DOHH2 (cell line): ENCODE results near the gene SAMD1.

Experiments
- EZH2phosphoT487 ChIP-seq: fragments of 200-600 bp; sonication (generic); IDR thresholded peaks from 2 replicates; pipeline ENCODE4 v1.6.1; 2017; ENCODE audit warnings: borderline replicate concordance, mild to moderate bottlenecking, antibody characterized with exemption, low read length, moderate library complexity, mixed read lengths
- TF ChIP-seq, protein P1 (sequence below): fragments of 200-600 bp; sonication (generic); IDR thresholded peaks from one replicate; pipeline ENCODE4 v1.5.1; 2014; ENCODE audit warnings: antibody characterized with exemption, mild to moderate bottlenecking, low read depth, low read length; ENCODE audit not compliant: poor library complexity, severe bottlenecking

DNA sequence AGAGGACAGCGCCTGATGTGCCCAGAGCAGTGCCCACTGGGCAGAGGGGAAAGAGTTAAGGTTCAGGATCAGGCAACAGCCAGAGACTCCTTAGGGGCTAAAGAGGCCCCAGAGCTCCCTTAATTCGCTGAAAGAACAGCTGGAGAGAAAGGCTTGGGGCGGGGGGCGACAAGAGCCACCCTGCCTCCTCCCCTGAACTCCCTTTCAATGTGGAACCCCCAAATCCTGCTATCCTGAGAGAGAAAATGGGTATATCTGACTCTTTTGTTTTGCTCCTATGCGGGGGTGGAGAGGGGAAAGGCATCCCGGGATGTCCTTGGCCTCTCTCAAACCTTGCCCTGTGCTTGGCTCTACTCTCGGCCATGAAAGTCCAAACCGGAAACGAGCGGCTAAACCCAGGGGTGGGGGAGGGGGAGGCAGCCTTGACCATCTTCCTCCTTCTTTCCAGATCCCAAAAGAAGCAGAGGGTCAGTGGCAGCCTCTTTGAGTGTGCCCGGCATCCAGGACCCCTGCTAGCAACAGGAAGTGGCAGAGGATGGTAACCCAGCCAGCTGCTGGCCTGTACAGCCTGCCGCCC, 22.3 kb upstream of the SAMD1 start:
- TF ChIP-seq, protein P1, sequence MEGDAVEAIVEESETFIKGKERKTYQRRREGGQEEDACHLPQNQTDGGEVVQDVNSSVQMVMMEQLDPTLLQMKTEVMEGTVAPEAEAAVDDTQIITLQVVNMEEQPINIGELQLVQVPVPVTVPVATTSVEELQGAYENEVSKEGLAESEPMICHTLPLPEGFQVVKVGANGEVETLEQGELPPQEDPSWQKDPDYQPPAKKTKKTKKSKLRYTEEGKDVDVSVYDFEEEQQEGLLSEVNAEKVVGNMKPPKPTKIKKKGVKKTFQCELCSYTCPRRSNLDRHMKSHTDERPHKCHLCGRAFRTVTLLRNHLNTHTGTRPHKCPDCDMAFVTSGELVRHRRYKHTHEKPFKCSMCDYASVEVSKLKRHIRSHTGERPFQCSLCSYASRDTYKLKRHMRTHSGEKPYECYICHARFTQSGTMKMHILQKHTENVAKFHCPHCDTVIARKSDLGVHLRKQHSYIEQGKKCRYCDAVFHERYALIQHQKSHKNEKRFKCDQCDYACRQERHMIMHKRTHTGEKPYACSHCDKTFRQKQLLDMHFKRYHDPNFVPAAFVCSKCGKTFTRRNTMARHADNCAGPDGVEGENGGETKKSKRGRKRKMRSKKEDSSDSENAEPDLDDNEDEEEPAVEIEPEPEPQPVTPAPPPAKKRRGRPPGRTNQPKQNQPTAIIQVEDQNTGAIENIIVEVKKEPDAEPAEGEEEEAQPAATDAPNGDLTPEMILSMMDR = no peak
- no peak for TF ChIP-seq EZH2phosphoT487
